Erythroblast (primary cell): ENCODE results near the gene DSCAML1.

ENCODE experiments used
- GATA1 ChIP-seq: IDR thresholded peaks from 2 replicates; pipeline ENCODE4 v1.6.1; 2011; ENCODE audit warnings: low read depth, mild to moderate bottlenecking, control low read depth, low read length, moderate library complexity
- POLR2A ChIP-seq: IDR thresholded peaks from 2 replicates; pipeline ENCODE4 v1.6.1; 2011; ENCODE audit warnings: mild to moderate bottlenecking, low read length

DNA sequence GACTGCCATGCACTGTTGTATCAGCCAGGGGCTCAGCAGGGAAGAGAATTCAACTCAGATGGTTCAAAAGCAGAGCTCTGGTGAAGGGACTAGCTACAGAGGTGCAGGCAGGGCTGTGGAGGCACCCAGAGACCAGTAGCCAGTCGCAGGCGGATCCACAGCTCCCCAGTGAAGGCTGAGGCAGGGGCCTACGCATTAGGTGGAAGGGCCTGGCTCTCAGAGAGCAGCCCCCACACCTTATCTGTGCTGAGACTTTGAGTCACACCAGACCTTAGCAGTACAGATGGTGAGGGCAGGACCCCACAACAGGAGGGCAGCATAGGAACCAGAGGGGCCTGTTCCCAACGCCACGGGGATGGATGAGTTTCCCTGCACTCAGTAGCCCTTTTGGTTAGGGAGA lies 189.6 kb downstream of the DSCAML1 start:
- TF ChIP-seq POLR2A (no peak), GATA1 (no peak)
